Activated CD4-positive, alpha-beta T cell treated with anti-CD3 and anti-CD28 coated beads, Interleukin-2, amount 10 ng/mL, durations not matched to agents 7 days and 5 days (primary cell): ENCODE data around the gene ALDH1A2. TPM values are rescaled to one million over a fixed set of nuclear protein-coding genes. Genes with fewer than 3 reads are reported as not detected.
"Not testable (repeated sequence)": the region's sequence is repeated elsewhere in the genome, so short reads cannot be mapped to it uniquely, and the experiment has no call there.

Experiments used
- CTCF ChIA-PET: fragments of 350-600 bp; sonication (Branson Sonifier 250); formaldehyde crosslinking; loops from one replicate; lab custom pipeline; 2021; ENCODE audit warnings: antibody characterized with exemption; lab: Charles Lee
- POLR2A ChIA-PET: fragments of 350-600 bp; sonication (Branson Sonifier 250); formaldehyde crosslinking; loops from one replicate; lab custom pipeline; 2021; ENCODE audit warnings: antibody characterized with exemption; lab: Charles Lee
- DNase-seq: peaks from one replicate; pipeline ENCODE4 v3.0.0-alpha.2; 2020
- H3K27ac Mint-ChIP-seq: one replicate; pipeline ENCODE4 v1.8.0; 2021; ENCODE audit warnings: mild to moderate bottlenecking, moderate library complexity, mixed read lengths
- H3K27me3 Mint-ChIP-seq: one replicate; pipeline ENCODE4 v1.8.0; 2021; ENCODE audit warnings: mixed read lengths
- H3K36me3 Mint-ChIP-seq: one replicate; pipeline ENCODE4 v1.8.0; 2021; ENCODE audit warnings: low read depth, mixed read lengths
- H3K4me1 Mint-ChIP-seq: one replicate; pipeline ENCODE4 v1.8.0; 2021; ENCODE audit warnings: mixed read lengths
- H3K4me3 Mint-ChIP-seq: one replicate; pipeline ENCODE4 v1.8.0; 2021; ENCODE audit warnings: mild to moderate bottlenecking, moderate library complexity, mixed read lengths
- H3K9me3 Mint-ChIP-seq: one replicate; pipeline ENCODE4 v1.8.0; 2021; ENCODE audit warnings: mixed read lengths
- total RNA-seq, 2 experiments: library from RNA; stranded (reverse); gene quantifications; one replicate each; pipeline ENCODE4 v1.2.3, GENCODE V29; 2021

Gene ALDH1A2
- total RNA-seq, 2 experiments from 2014 or later = not detected

- H3K36me3 Mint-ChIP-seq = peaks cover 2% of the 10 kb centered on the region
- H3K4me3 Mint-ChIP-seq = no peak overlapping the region
- no peaks in the 10 kb centered on the region for H3K4me1 Mint-ChIP-seq
- H3K27ac Mint-ChIP-seq = no peak overlapping the region
- no peak for DNase-seq
- ChIA-PET POLR2A (no interaction called here), CTCF (no interaction called here)
- H3K9me3 Mint-ChIP-seq = peaks cover 17% of the 10 kb centered on the region
- peaks cover 21% of the 10 kb centered on the region for H3K27me3 Mint-ChIP-seq
Observed at GRCh38 chr15:58026051-58026450, 39.5 kb downstream of the ALDH1A2 start.

- no peak for DNase-seq
- Mint-ChIP-seq H3K27ac (no peak overlapping the region), H3K4me3 (no peak overlapping the region), H3K27me3 (peaks cover 14% of the 10 kb centered on the region), H3K4me1 (no peaks in the 10 kb centered on the region), H3K36me3 (peaks cover 2% of the 10 kb centered on the region), H3K9me3 (peaks cover 17% of the 10 kb centered on the region)
- POLR2A ChIA-PET = no interaction called here
- CTCF ChIA-PET = no interaction called here
Observed at GRCh38 chr15:58021332-58022230, 43.9 kb downstream of the ALDH1A2 start.

GRCh38 chr15:58019503-58020376 lies 45.8 kb downstream of the ALDH1A2 start:
- H3K36me3 Mint-ChIP-seq = no peaks in the 10 kb centered on the region
- peaks cover 3% of the 10 kb centered on the region for H3K9me3 Mint-ChIP-seq
- no peak overlapping the region for H3K27ac Mint-ChIP-seq
- CTCF ChIA-PET = no interaction called here
- peaks cover 8% of the 10 kb centered on the region for H3K27me3 Mint-ChIP-seq
- DNase-seq = no peak
- POLR2A ChIA-PET = no interaction called here
- no peak overlapping the region for H3K4me3 Mint-ChIP-seq
- no peaks in the 10 kb centered on the region for H3K4me1 Mint-ChIP-seq

- ChIA-PET CTCF (no interaction called here), POLR2A (no interaction called here)
- Mint-ChIP-seq H3K4me3 (no peak overlapping the region), H3K9me3 (no peaks in the 10 kb centered on the region), H3K27me3 (peaks cover 20% of the 10 kb centered on the region), H3K36me3 (no peaks in the 10 kb centered on the region), H3K27ac (no peak overlapping the region), H3K4me1 (no peaks in the 10 kb centered on the region)
- DNase-seq = no peak
Observed at GRCh38 chr15:58017869-58018268, 47.6 kb downstream of the ALDH1A2 start.

GRCh38 chr15:58016581-58017175 lies 48.8 kb downstream of the ALDH1A2 start:
- H3K27me3 Mint-ChIP-seq = peaks cover 21% of the 10 kb centered on the region
- ChIA-PET CTCF (no interaction called here), POLR2A (no interaction called here)
- no peaks in the 10 kb centered on the region for H3K9me3 Mint-ChIP-seq
- H3K4me1 Mint-ChIP-seq = no peaks in the 10 kb centered on the region
- H3K36me3 Mint-ChIP-seq = no peaks in the 10 kb centered on the region
- H3K27ac Mint-ChIP-seq = no peak overlapping the region
- H3K4me3 Mint-ChIP-seq = no peak overlapping the region
- no peak for DNase-seq

GRCh38 chr15:58015565-58015964 lies 49.9 kb downstream of the ALDH1A2 start:
- Mint-ChIP-seq H3K9me3 (no peaks in the 10 kb centered on the region), H3K27ac (no peak overlapping the region), H3K4me3 (no peak overlapping the region), H3K4me1 (no peaks in the 10 kb centered on the region), H3K27me3 (peaks cover 27% of the 10 kb centered on the region), H3K36me3 (no peaks in the 10 kb centered on the region)
- ChIA-PET CTCF (no interaction called here), POLR2A (no interaction called here)
- DNase-seq = no peak

GRCh38 chr15:58014470-58014869 lies 51.0 kb downstream of the ALDH1A2 start:
- no peak for DNase-seq
- H3K4me1 Mint-ChIP-seq = no peaks in the 10 kb centered on the region
- H3K9me3 Mint-ChIP-seq = no peaks in the 10 kb centered on the region
- H3K36me3 Mint-ChIP-seq = no peaks in the 10 kb centered on the region
- H3K27me3 Mint-ChIP-seq = peaks cover 31% of the 10 kb centered on the region
- H3K4me3 Mint-ChIP-seq = no peak overlapping the region
- H3K27ac Mint-ChIP-seq = no peak overlapping the region
- ChIA-PET POLR2A (no interaction called here), CTCF (no interaction called here)

GRCh38 chr15:58014040-58014439 lies 51.5 kb downstream of the ALDH1A2 start:
- ChIA-PET POLR2A (no interaction called here), CTCF (no interaction called here)
- Mint-ChIP-seq H3K36me3 (no peaks in the 10 kb centered on the region), H3K4me3 (no peak overlapping the region), H3K9me3 (no peaks in the 10 kb centered on the region), H3K4me1 (no peaks in the 10 kb centered on the region), H3K27ac (no peak overlapping the region), H3K27me3 (peaks cover 32% of the 10 kb centered on the region)
- DNase-seq = no peak

- H3K4me3 Mint-ChIP-seq = no peak overlapping the region
- POLR2A ChIA-PET = no interaction called here
Observed at GRCh38 chr15:58010983-58011382, 54.5 kb downstream of the ALDH1A2 start.

GRCh38 chr15:58003810-58004209 lies 61.7 kb downstream of the ALDH1A2 start:
- POLR2A ChIA-PET = no interaction called here
- DNase-seq = no peak
- Mint-ChIP-seq H3K4me1 (no peaks in the 10 kb centered on the region), H3K27me3 (peaks cover 33% of the 10 kb centered on the region), H3K36me3 (no peaks in the 10 kb centered on the region), H3K9me3 (peaks cover 5% of the 10 kb centered on the region), H3K27ac (no peak overlapping the region), H3K4me3 (no peak overlapping the region)
- CTCF ChIA-PET = no interaction called here

More at GRCh38 chr15:58010983-58011382, 54.5 kb downstream of the ALDH1A2 start:
- no peak for DNase-seq
- Mint-ChIP-seq H3K27me3 (peaks cover 34% of the 10 kb centered on the region), H3K9me3 (peaks cover 2% of the 10 kb centered on the region), H3K27ac (no peak overlapping the region), H3K4me1 (no peaks in the 10 kb centered on the region), H3K36me3 (no peaks in the 10 kb centered on the region)
- CTCF ChIA-PET = interaction anchor here (0.6 kb wide), 1 partner anchor 76 kb away, joined by 3 read pairs; no protein-coding TSS in a partner anchor

- H3K9me3 Mint-ChIP-seq = peaks cover 5% of the 10 kb centered on the region
- H3K27ac Mint-ChIP-seq = no peak overlapping the region
- no peak for DNase-seq
- CTCF ChIA-PET = no interaction called here
- POLR2A ChIA-PET = no interaction called here
- H3K4me1 Mint-ChIP-seq = no peaks in the 10 kb centered on the region
- H3K4me3 Mint-ChIP-seq = no peak overlapping the region
- H3K27me3 Mint-ChIP-seq = peaks cover 44% of the 10 kb centered on the region
- no peaks in the 10 kb centered on the region for H3K36me3 Mint-ChIP-seq
Observed at GRCh38 chr15:58002338-58003126, 63.0 kb downstream of the ALDH1A2 start.

- DNase-seq, CTCF ChIA-PET, H3K27ac Mint-ChIP-seq, POLR2A ChIA-PET, H3K4me1 Mint-ChIP-seq, H3K4me3 Mint-ChIP-seq, H3K9me3 Mint-ChIP-seq, H3K36me3 Mint-ChIP-seq: not testable (repeated sequence)
- H3K27me3 Mint-ChIP-seq = peaks cover 46% of the 10 kb centered on the region
Observed at GRCh38 chr15:57999699-58000098, 65.8 kb downstream of the ALDH1A2 start.
